NCI-H1930 (cell line): ENCODE data around the gene GPR137C.
"Not testable (repeated sequence)": the region's sequence is repeated elsewhere in the genome, so short reads cannot be mapped to it uniquely, and the experiment has no call there.

Experiments used
- DNase-seq, 2 experiments: peaks; one replicate each; lab custom pipeline; 2025; lab: John Stamatoyannopoulos, UW

GPR137C gene

GRCh38 chr14:52563120-52563519 lies 10.5 kb downstream of the GPR137C start:
- no peak for DNase-seq

GRCh38 chr14:52568454-52568853 lies 15.8 kb downstream of the GPR137C start:
- not testable (repeated sequence) for DNase-seq

- no peak for DNase-seq
These were observed 23.2 kb downstream of the GPR137C start for GRCh38 chr14:52575858-52576257.

GRCh38 chr14:52583544-52583943 lies 30.9 kb downstream of the GPR137C start:
- no peak for DNase-seq

- DNase-seq: no peak
These were observed 37.0 kb downstream of the GPR137C start for GRCh38 chr14:52589646-52590045.

- no peak for DNase-seq
These were observed 37.7 kb downstream of the GPR137C start for GRCh38 chr14:52590318-52590717.

GRCh38 chr14:52596320-52596719 lies 43.7 kb downstream of the GPR137C start:
- DNase-seq: no peak

- DNase-seq: no peak
These were observed 44.2 kb downstream of the GPR137C start for GRCh38 chr14:52596861-52597260.

GRCh38 chr14:52598568-52598967 lies 45.9 kb downstream of the GPR137C start:
- DNase-seq: no peak

- no peak for DNase-seq
These were observed 47.3 kb downstream of the GPR137C start for GRCh38 chr14:52599974-52600373.

GRCh38 chr14:52602131-52602530 lies 49.5 kb downstream of the GPR137C start:
- DNase-seq: no peak

GRCh38 chr14:52607061-52607460 lies 54.4 kb downstream of the GPR137C start:
- no peak for DNase-seq

- no peak for DNase-seq
These were observed 56.9 kb downstream of the GPR137C start for GRCh38 chr14:52609445-52610044.

GRCh38 chr14:52610187-52610586 lies 57.6 kb downstream of the GPR137C start:
- no peak for DNase-seq

GRCh38 chr14:52618602-52619001 lies 66.0 kb downstream of the GPR137C start:
- no peak for DNase-seq

- DNase-seq: no peak
These were observed 67.1 kb downstream of the GPR137C start for GRCh38 chr14:52619687-52620086.

- DNase-seq: no peak
These were observed 87.5 kb downstream of the GPR137C start for GRCh38 chr14:52640137-52640536.

- DNase-seq: no peak
These were observed 89.1 kb downstream of the GPR137C start for GRCh38 chr14:52641745-52642144.

- DNase-seq: no peak
These were observed 96.9 kb downstream of the GPR137C start for GRCh38 chr14:52649511-52649910.

GRCh38 chr14:52650774-52651173 lies 98.1 kb downstream of the GPR137C start:
- no peak for DNase-seq

- DNase-seq: no peak
These were observed 104.3 kb downstream of the GPR137C start for GRCh38 chr14:52656905-52657304.

- no peak for DNase-seq
These were observed 107.7 kb downstream of the GPR137C start for GRCh38 chr14:52660325-52660724.

- no peak for DNase-seq
These were observed 108.2 kb downstream of the GPR137C start for GRCh38 chr14:52660832-52661231.

GRCh38 chr14:52661314-52661713 lies 108.7 kb downstream of the GPR137C start:
- no peak for DNase-seq
